CD14-positive monocyte (primary cell): ENCODE measurements around the gene RANBP1. TPM values are rescaled to one million over a fixed set of nuclear protein-coding genes. Genes with fewer than 3 reads are reported as not detected.

ENCODE experiments used
- DNase-seq, 3 donors: peaks; one replicate each; pipeline ENCODE4 v3.0.0-alpha.2; 2011 to 2022
- H2AFZ ChIP-seq: 2 replicates; pipeline ENCODE4 v1.6.0; 2012; ENCODE audit warnings: mild to moderate bottlenecking, low read depth, low read length, inconsistent platforms; ENCODE audit not compliant: insufficient read depth, poor library complexity, severe bottlenecking
- H3K27ac ChIP-seq, 2 donors: 1 replicate in 1 of 2; 2 replicates in 1 of 2; pipeline ENCODE4 v1.5.1; 2012 to 2013; ENCODE audit warnings: low read length in 2 of 2, control low read depth in 1 of 2, inconsistent platforms in 1 of 2, low read depth in 1 of 2, mild to moderate bottlenecking in 1 of 2
- H3K27me3 ChIP-seq, 2 donors: one replicate each; pipeline versions ENCODE4 v1.6.0 to v1.6.1; 2011 to 2013; ENCODE audit warnings: low read length in 2 of 2; ENCODE audit not compliant: control insufficient read depth in 2 of 2, insufficient read depth in 2 of 2
- H3K36me3 ChIP-seq, 2 donors: replicated peaks in 1 of 2; 1 replicate in 1 of 2; 2 replicates in 1 of 2; pipeline versions ENCODE4 v1.5.1 to v1.6.1; 2012 to 2013; ENCODE audit warnings: low read length in 2 of 2, control low read depth in 1 of 2, inconsistent platforms in 1 of 2, mild to moderate bottlenecking in 1 of 2; ENCODE audit not compliant: insufficient read depth in 2 of 2, control insufficient read depth in 1 of 2
- H3K4me1 ChIP-seq, 2 donors: 1 replicate in 1 of 2; 2 replicates in 1 of 2; pipeline versions ENCODE4 v1.5.1 to v1.6.1; 2012 to 2013; ENCODE audit warnings: low read length in 2 of 2, control low read depth in 1 of 2, inconsistent platforms in 1 of 2, mild to moderate bottlenecking in 1 of 2, moderate library complexity in 1 of 2; ENCODE audit not compliant: insufficient read depth in 2 of 2, control insufficient read depth in 1 of 2
- H3K4me2 ChIP-seq: replicated peaks from 2 replicates; pipeline ENCODE3; 2012; ENCODE audit warnings: low read length, moderate library complexity, mild to moderate bottlenecking; ENCODE audit not compliant: poor library complexity, severe bottlenecking; ENCODE audit errors: extremely low read depth
- H3K4me3 ChIP-seq, 3 experiments: fragments of 200-600 bp in 1 of 3; sonication (generic) in 1 of 3; replicated peaks in 1 of 3; 1 replicate in 2 of 3; 2 replicates in 1 of 3; pipeline ENCODE4 v1.5.1; 2011 to 2013; ENCODE audit warnings: low read length in 3 of 3, mild to moderate bottlenecking in 3 of 3, control low read depth in 2 of 3, low read depth in 2 of 3, inconsistent platforms in 1 of 3, moderate library complexity in 1 of 3
- H3K79me2 ChIP-seq: 2 replicates; pipeline ENCODE4 v1.6.0; 2012; ENCODE audit warnings: mild to moderate bottlenecking, control low read depth, inconsistent platforms, low read length, moderate library complexity; ENCODE audit not compliant: insufficient read depth
- H3K9ac ChIP-seq: 2 replicates; pipeline ENCODE4 v1.6.0; 2017; ENCODE audit warnings: low read length, mild to moderate bottlenecking; ENCODE audit not compliant: insufficient read depth, poor library complexity, severe bottlenecking
- H3K9me3 ChIP-seq, 2 donors: replicated peaks in 1 of 2; 1 replicate in 1 of 2; 2 replicates in 1 of 2; pipeline versions ENCODE4 v1.5.1 to v1.6.1; 2012 to 2013; ENCODE audit warnings: low read length in 2 of 2, control low read depth in 1 of 2; ENCODE audit not compliant: control insufficient read depth in 1 of 2, insufficient read depth in 1 of 2
- H4K20me1 ChIP-seq: 2 replicates; pipeline ENCODE4 v1.6.0; 2012; ENCODE audit warnings: mild to moderate bottlenecking, low read length, control low read depth, moderate library complexity; ENCODE audit not compliant: insufficient read depth
- H3K27ac Mint-ChIP-seq, 7 donors: one replicate each; pipeline ENCODE4 v1.8.0; 2020; ENCODE audit warnings: mild to moderate bottlenecking in 7 of 7, mixed read lengths in 7 of 7, moderate library complexity in 6 of 7, inconsistent platforms in 2 of 7
- H3K27me3 Mint-ChIP-seq, 3 donors: one replicate each; pipeline ENCODE4 v1.8.0; 2021 to 2022; ENCODE audit warnings: low read depth in 3 of 3, mild to moderate bottlenecking in 3 of 3, mixed read lengths in 3 of 3, moderate library complexity in 3 of 3, inconsistent platforms in 1 of 3
- H3K36me3 Mint-ChIP-seq, 2 donors: one replicate each; pipeline ENCODE4 v1.8.0; 2020; ENCODE audit warnings: mixed read lengths in 2 of 2, inconsistent platforms in 1 of 2, mild to moderate bottlenecking in 1 of 2
- H3K4me1 Mint-ChIP-seq: one replicate; pipeline ENCODE4 v1.8.0; 2020; ENCODE audit warnings: mild to moderate bottlenecking, mixed read lengths
- H3K4me3 Mint-ChIP-seq, 2 donors: one replicate each; pipeline ENCODE4 v1.8.0; 2020; ENCODE audit warnings: mild to moderate bottlenecking in 2 of 2, mixed read lengths in 2 of 2, moderate library complexity in 1 of 2
- H3K9me3 Mint-ChIP-seq, 7 donors: one replicate each; pipeline ENCODE4 v1.8.0; 2020 to 2022; ENCODE audit warnings: mixed read lengths in 7 of 7, mild to moderate bottlenecking in 6 of 7, moderate library complexity in 6 of 7, inconsistent platforms in 2 of 7
- CTCF ChIP-seq: fragments of 200-600 bp; IDR thresholded peaks from one replicate; pipeline ENCODE4 v1.8.0; 2022; ENCODE audit warnings: antibody characterized with exemption, mild to moderate bottlenecking
- WGBS: methylation state at CpG from one replicate; pipeline ENCODE4 v1.1.5; 2013; ENCODE audit warnings: missing lambda C conversion rate; ENCODE audit not compliant: insufficient coverage; 5-methylcytosine and 5-hydroxymethylcytosine counted together
- intact Hi-C, 2 donors: fragments of 100-400 bp; cut with micrococcal nuclease; formaldehyde crosslinking; loops; one replicate each; pipeline versions ENCODE4 v1.15.0 to v1.15.1; 2023
- polyA plus RNA-seq, 3 donors: library from polyadenylated mRNA; depleted of rRNA in 1 of 3; unstranded in 2 of 3; stranded (reverse) in 1 of 3; fragments of 300-500 nt in 2 of 3; fragments of >200 nt in 1 of 3; fragmentation: Illumina TruSeq in 2 of 3; gene quantifications; 1 replicate in 2 of 3; 2 replicates in 1 of 3; pipeline ENCODE4 v1.2.3, GENCODE V29; 2012 to 2021

The RANBP1 gene
- polyA plus RNA-seq, 3 donors: 45.0 to 52.3 (median 47.4) TPM

- intact Hi-C loops: no loop called here
Observed at GRCh38 chr22:20173246-20173645, 57.3 kb downstream of the RANBP1 start.

GRCh38 chr22:20173772-20174171 is 57.9 kb downstream of the RANBP1 start:
- Histone ChIP-seq H3K4me3 (no peak overlapping the region), H3K4me2 (no peak overlapping the region), H3K9ac (no peak overlapping the region), H3K9me3 (no peaks in the 10 kb centered on the region), H3K79me2 (no peaks in the 10 kb centered on the region), H3K27ac (no peak overlapping the region), H4K20me1 (no peaks in the 10 kb centered on the region), H2AFZ (no peak overlapping the region), H3K27me3 (no peaks in the 10 kb centered on the region), H3K4me1 (no peaks in the 10 kb centered on the region), H3K36me3 (no peaks in the 10 kb centered on the region)
- H3K4me3 Mint-ChIP-seq: no peak overlapping the region
- H3K9me3 Mint-ChIP-seq: no peaks in the 10 kb centered on the region
- intact Hi-C loops: no loop called here
- WGBS: 89% methylated on average over 8 of the region's 10 CpGs
- no peak overlapping the region for H3K27ac Mint-ChIP-seq
- TF ChIP-seq CTCF: no peak
- no peak for DNase-seq
- H3K4me1 Mint-ChIP-seq: no peaks in the 10 kb centered on the region
- no peaks in the 10 kb centered on the region for H3K36me3 Mint-ChIP-seq
- H3K27me3 Mint-ChIP-seq: peaks cover 1 to 4% (median 3%) of the 10 kb centered on the region in 3 donors

More at GRCh38 chr22:20173246-20173645, 57.3 kb downstream of the RANBP1 start:
- Histone ChIP-seq H3K36me3 (no peaks in the 10 kb centered on the region), H3K9ac (no peak overlapping the region), H3K9me3 (no peaks in the 10 kb centered on the region), H3K4me2 (no peak overlapping the region), H3K4me3 (no peak overlapping the region), H3K79me2 (no peaks in the 10 kb centered on the region), H3K27ac (no peak overlapping the region), H2AFZ (no peak overlapping the region), H3K4me1 (no peaks in the 10 kb centered on the region), H4K20me1 (no peaks in the 10 kb centered on the region), H3K27me3 (no peaks in the 10 kb centered on the region)
- H3K9me3 Mint-ChIP-seq: no peaks in the 10 kb centered on the region
- H3K27me3 Mint-ChIP-seq: peaks cover 1 to 4% (median 3%) of the 10 kb centered on the region in 3 donors
- H3K4me3 Mint-ChIP-seq: no peak overlapping the region
- TF ChIP-seq CTCF: no peak
- H3K36me3 Mint-ChIP-seq: no peaks in the 10 kb centered on the region
- 94% methylated on average over 11 of the region's 11 CpGs for WGBS
- H3K27ac Mint-ChIP-seq: no peak overlapping the region
- no peaks in the 10 kb centered on the region for H3K4me1 Mint-ChIP-seq
- DNase-seq: no peak
